Choroid plexus epithelial cell (primary cell): Measurements from ENCODE around the gene MKLN1.

Experiments used
- DNase-seq: peaks from one replicate; pipeline ENCODE4 v3.0.0-alpha.2; 2010; ENCODE audit warnings: low read depth
- H3K4me3 ChIP-seq: 2 replicates; pipeline ENCODE4 v1.5.1; 2011; ENCODE audit warnings: low read depth, mild to moderate bottlenecking, control low read depth, low read length, moderate library complexity
- CTCF ChIP-seq: conservative IDR thresholded peaks from 2 replicates; pipeline ENCODE4 v1.5.1; 2011; ENCODE audit warnings: low read depth, mild to moderate bottlenecking, control low read depth, inconsistent platforms, low read length, moderate library complexity

MKLN1 gene

GRCh38 chr7:131495669-131496498 lies 168.2 kb downstream of the MKLN1 start:
- no peak for DNase-seq

GRCh38 chr7:131497454-131497853 lies 169.8 kb downstream of the MKLN1 start:
- no peak for TF ChIP-seq CTCF

More at GRCh38 chr7:131495669-131496498, 168.2 kb downstream of the MKLN1 start:
- no peak for TF ChIP-seq CTCF
- H3K4me3 ChIP-seq, result no peak overlapping the region

GRCh38 chr7:131498237-131498885 lies 170.7 kb downstream of the MKLN1 start:
- no peak for TF ChIP-seq CTCF
- DNase-seq, result no peak
- no peak overlapping the region for H3K4me3 ChIP-seq

More at GRCh38 chr7:131497454-131497853, 169.8 kb downstream of the MKLN1 start:
- no peak for DNase-seq
- H3K4me3 ChIP-seq, result no peak overlapping the region

- DNase-seq, result no peak
- no peak overlapping the region for H3K4me3 ChIP-seq
- no peak for TF ChIP-seq CTCF
Measured at GRCh38 chr7:131499801-131500200, 172.1 kb downstream of the MKLN1 start.

GRCh38 chr7:131500357-131500756 lies 172.7 kb downstream of the MKLN1 start:
- DNase-seq, result no peak
- no peak for TF ChIP-seq CTCF
- H3K4me3 ChIP-seq, result no peak overlapping the region

GRCh38 chr7:131501422-131501821 lies 173.7 kb downstream of the MKLN1 start:
- TF ChIP-seq CTCF, result no peak
- DNase-seq, result peak; percentile 92
- H3K4me3 ChIP-seq, result no peak overlapping the region
